GM04504 (cell line): ENCODE measurements around the gene ST13.
"Not testable (repeated sequence)": the region's sequence is repeated elsewhere in the genome, so short reads cannot be mapped to it uniquely, and the experiment has no call there.

Experiments
- DNase-seq: peaks from one replicate; pipeline ENCODE4 v3.0.0-alpha.2; 2012; ENCODE audit warnings: low read depth

Gene ST13

GRCh38 chr22:40782521-40782920 lies 73.9 kb downstream of the ST13 start:
- no peak for DNase-seq

DNA sequence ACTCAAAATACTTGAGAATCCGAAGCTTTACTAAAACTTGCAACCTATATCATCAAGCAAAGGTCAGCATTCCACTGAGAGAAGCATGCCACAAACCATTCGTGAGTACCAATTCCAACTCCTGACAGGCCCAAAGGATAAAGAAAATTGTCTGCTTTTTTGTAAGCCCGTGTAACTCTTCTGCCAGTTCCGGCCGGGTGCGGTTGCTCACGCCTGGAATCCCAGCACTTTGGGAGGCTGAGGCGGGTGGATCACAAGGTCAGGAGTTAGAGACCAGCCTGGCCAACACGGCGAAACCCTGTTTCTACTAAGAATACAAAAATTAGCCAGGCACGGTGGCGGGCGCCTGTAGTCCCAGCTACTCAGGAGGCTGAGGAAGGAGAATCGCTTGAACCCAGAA lies 74.7 kb downstream of the ST13 start:
- not testable (repeated sequence) for DNase-seq
